BLaER1 (cell line): ENCODE measurements around the gene RNF168.
"Not testable (repeated sequence)": the region's sequence is repeated elsewhere in the genome, so short reads cannot be mapped to it uniquely, and the experiment has no call there.

Experiments used
- H3K27ac ChIP-seq: shearing (Covaris generic); formaldehyde crosslinking; 2 replicates; pipeline ENCODE4 v1.8.1; 2022
- H3K27me3 ChIP-seq: shearing (Covaris generic); formaldehyde crosslinking; 2 replicates; pipeline ENCODE4 v1.8.1; 2022
- H3K36me3 ChIP-seq: shearing (Covaris generic); formaldehyde crosslinking; 2 replicates; pipeline ENCODE4 v1.8.1; 2022
- H3K4me1 ChIP-seq: shearing (Covaris generic); formaldehyde crosslinking; 2 replicates; pipeline ENCODE4 v1.8.1; 2022
- H3K4me2 ChIP-seq: shearing (Covaris generic); formaldehyde crosslinking; 2 replicates; pipeline ENCODE4 v1.8.1; 2022
- H3K4me3 ChIP-seq: shearing (Covaris generic); formaldehyde crosslinking; 2 replicates; pipeline ENCODE4 v1.8.1; 2022
- H3K9ac ChIP-seq: shearing (Covaris generic); formaldehyde crosslinking; 2 replicates; pipeline ENCODE4 v1.8.1; 2022
- H3K9me3 ChIP-seq: shearing (Covaris generic); formaldehyde crosslinking; 2 replicates; pipeline ENCODE4 v1.8.1; 2022
- H4K20me1 ChIP-seq: shearing (Covaris generic); formaldehyde crosslinking; 2 replicates; pipeline ENCODE4 v1.8.1; 2022
- Cebpa-rat ChIP-seq: shearing (Covaris generic); IDR thresholded peaks from 2 replicates; pipeline ENCODE4 v1.8.1; 2022

Gene RNF168

DNA sequence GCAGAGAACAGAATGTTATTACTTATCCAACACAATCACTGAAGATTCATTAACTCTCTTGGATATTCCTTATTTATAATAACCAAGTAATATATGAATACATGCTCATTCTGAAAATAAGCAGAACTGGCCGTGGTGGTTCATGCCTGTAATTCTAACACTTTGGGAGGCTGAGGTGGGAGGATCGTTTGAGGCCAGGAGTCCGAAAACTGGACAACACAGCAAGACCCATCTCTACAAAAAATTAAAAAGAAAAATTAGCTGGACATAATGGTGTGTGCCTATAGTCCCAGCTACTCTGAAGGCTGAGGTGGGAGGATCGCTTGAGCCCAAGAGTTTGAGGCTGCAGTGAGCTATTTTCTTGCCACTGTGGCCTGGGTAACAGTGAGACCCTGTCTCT lies 25.9 kb downstream of the RNF168 start:
- H3K4me2 ChIP-seq: no peak overlapping the region
- H3K36me3 ChIP-seq: peaks cover 98% of the 10 kb centered on the region

DNA sequence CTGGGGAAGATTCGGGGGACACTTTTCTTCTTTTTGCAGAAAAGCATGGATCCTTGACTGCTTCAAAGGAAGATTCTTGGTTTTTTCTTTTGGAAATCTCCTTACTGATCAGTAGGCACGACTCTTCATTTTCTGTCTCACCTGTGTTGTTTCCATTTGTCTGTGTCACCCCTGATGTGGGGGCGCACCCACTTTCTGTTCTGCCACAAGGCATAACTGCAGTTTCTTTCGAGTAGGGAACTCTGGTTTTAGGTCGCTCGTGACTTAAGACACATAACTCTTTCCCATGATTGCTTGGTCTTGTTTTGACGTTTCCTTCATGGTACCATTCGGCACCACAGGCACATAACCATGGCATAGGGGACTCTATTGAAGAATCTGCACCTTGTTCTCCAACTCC lies 31.3 kb downstream of the RNF168 start:
- peaks cover 87% of the 10 kb centered on the region for H3K36me3 ChIP-seq
- H3K9ac ChIP-seq: no peak overlapping the region

More for the DNA sequence above, 25.9 kb downstream of the RNF168 start:
- Histone ChIP-seq H3K9ac (no peak overlapping the region), H3K27ac (no peak overlapping the region), H4K20me1 (no peaks in the 10 kb centered on the region), H3K4me1 (no peaks in the 10 kb centered on the region), H3K4me3 (no peak overlapping the region), H3K9me3 (no peaks in the 10 kb centered on the region), H3K27me3 (no peaks in the 10 kb centered on the region)
- TF ChIP-seq Cebpa-rat: no peak

DNA sequence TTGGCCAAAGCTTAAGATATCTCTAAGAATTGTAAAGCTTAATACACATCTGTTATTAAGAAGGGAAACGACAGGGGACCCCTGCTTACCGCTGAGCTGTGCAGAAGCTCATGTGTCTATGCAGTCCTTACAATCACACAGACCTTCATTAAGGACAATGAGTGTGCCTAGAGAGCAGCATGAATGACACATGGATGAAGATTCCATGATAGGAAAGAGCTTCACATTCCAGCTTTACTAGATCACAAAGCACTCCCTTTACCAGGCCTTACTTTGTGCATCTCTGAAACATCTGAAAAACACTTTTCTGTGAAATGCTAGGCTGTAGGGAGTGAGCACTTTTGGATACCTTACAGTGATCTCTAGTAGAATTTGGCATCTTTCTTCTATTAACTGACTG lies 32.0 kb downstream of the RNF168 start:
- no peaks in the 10 kb centered on the region for H3K9me3 ChIP-seq
- no peak for TF ChIP-seq Cebpa-rat
- H3K4me3 ChIP-seq: no peak overlapping the region
- H3K27me3 ChIP-seq: no peaks in the 10 kb centered on the region
- H4K20me1 ChIP-seq: peaks cover 9% of the 10 kb centered on the region; the same call in 1 of the 2 replicates
- H3K4me1 ChIP-seq: no peaks in the 10 kb centered on the region
- no peak overlapping the region for H3K9ac ChIP-seq
- H3K36me3 ChIP-seq: peaks cover 80% of the 10 kb centered on the region
- no peak overlapping the region for H3K4me2 ChIP-seq
- no peak overlapping the region for H3K27ac ChIP-seq

More for the DNA sequence above, 31.3 kb downstream of the RNF168 start:
- H3K4me2 ChIP-seq: no peak overlapping the region
- no peaks in the 10 kb centered on the region for H3K4me1 ChIP-seq
- no peaks in the 10 kb centered on the region for H3K27me3 ChIP-seq
- TF ChIP-seq Cebpa-rat: no peak
- H3K9me3 ChIP-seq: no peaks in the 10 kb centered on the region
- H3K4me3 ChIP-seq: no peak overlapping the region
- no peak overlapping the region for H3K27ac ChIP-seq
- peaks cover 9% of the 10 kb centered on the region; the same call in 1 of the 2 replicates for H4K20me1 ChIP-seq

DNA sequence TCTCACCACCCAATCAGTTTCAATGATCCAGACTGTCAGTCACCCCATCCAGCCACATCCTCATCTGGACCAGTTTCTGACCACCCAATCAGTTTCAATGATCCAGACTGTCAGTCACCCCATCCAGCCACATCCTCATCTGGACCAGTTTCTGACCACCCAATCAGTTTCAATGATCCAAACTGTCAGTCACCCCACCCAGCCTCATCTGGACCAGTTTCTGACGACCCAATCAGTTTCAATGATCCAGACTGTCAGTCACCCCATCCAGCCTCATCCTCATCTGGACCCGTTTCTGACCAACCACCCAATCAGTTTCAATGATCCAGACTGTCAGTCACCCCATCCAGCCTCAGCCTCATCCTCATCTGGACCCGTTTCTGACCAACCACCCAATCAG lies 33.4 kb downstream of the RNF168 start:
- H3K27ac ChIP-seq, H3K4me2 ChIP-seq, H4K20me1 ChIP-seq, H3K9me3 ChIP-seq, H3K9ac ChIP-seq, H3K4me3 ChIP-seq, H3K27me3 ChIP-seq, H3K4me1 ChIP-seq: not testable (repeated sequence)
- H3K36me3 ChIP-seq: peaks cover 68% of the 10 kb centered on the region

DNA sequence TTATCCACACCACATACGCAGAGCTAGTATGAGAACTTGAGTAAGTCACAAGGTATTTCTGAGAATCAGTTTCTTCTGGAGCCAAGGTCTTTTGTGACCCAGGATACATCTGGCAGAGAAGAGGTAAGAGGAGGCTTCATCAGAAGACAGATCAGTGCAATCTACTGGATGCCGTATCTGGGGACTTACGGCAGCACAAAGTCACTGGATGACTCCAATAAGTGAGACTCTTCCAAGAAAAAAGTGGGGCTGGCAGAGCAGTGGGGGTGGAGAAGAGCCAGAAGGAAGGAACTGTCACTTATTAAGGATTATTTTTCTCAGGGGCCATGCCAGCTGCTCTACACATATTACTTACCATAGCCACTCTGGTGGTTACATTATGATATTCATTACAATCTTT lies 39.8 kb downstream of the RNF168 start:
- Histone ChIP-seq H3K4me2 (no peak overlapping the region), H3K27ac (no peak overlapping the region), H3K9me3 (no peaks in the 10 kb centered on the region), H4K20me1 (peaks cover 6% of the 10 kb centered on the region; the same call in 1 of the 2 replicates), H3K36me3 (peaks cover 9% of the 10 kb centered on the region), H3K4me1 (no peaks in the 10 kb centered on the region), H3K27me3 (no peaks in the 10 kb centered on the region), H3K9ac (no peak overlapping the region), H3K4me3 (no peak overlapping the region)
- no peak for TF ChIP-seq Cebpa-rat

DNA sequence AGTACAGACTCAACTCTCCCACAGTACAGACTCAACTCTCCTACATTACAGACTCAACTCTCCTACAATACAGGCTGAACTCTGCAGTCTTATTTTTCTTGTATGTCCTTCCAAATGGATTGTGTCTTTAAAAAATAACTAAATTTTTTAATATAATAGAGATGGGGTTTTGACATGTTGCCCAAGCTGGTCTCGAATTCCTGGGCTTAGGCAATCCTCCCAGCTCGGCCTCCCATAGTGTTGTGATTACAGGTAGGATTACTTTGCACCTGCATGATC lies 40.2 kb downstream of the RNF168 start:
- Histone ChIP-seq H3K36me3 (peaks cover 5% of the 10 kb centered on the region), H3K27me3 (no peaks in the 10 kb centered on the region), H3K4me1 (no peaks in the 10 kb centered on the region), H3K9me3 (no peaks in the 10 kb centered on the region), H4K20me1 (peaks cover 2% of the 10 kb centered on the region; the same call in 1 of the 2 replicates), H3K4me3 (no peak overlapping the region), H3K27ac (no peak overlapping the region), H3K9ac (no peak overlapping the region), H3K4me2 (no peak overlapping the region)
- TF ChIP-seq Cebpa-rat: no peak

DNA sequence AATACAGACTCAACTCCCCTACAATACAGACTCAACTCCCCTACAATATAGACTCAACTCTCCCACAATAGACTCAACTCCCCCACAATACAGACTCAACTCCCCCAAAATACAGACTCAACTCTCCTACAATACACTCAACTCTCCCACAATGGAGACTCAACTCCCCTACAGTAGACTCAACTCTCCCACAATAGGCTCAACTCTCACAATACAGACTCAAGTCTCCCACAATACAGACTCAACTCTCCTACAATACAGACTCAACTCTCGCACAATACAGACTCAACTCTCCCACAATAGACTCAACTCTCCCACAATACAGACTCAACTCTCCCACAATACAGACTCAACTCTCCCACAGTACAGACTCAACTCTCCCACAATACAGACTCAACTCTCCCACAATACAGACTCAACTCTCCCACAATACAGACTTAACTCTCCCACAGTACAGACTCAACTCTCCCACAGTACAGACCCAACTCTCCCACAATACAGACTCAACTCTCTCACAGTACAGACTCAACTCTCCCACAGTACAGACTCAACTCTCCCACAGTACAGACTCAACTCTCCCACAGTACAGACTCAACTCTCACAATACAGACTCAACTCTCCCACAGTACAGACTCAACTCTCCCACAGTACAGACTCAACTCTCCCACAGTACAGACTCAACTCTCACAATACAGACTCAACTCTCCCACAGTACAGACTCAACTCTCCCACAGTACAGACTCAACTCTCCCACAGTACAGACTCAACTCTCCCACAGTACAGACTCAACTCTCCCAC lies 40.7 kb downstream of the RNF168 start:
- H3K9ac ChIP-seq: not testable (repeated sequence)

DNA sequence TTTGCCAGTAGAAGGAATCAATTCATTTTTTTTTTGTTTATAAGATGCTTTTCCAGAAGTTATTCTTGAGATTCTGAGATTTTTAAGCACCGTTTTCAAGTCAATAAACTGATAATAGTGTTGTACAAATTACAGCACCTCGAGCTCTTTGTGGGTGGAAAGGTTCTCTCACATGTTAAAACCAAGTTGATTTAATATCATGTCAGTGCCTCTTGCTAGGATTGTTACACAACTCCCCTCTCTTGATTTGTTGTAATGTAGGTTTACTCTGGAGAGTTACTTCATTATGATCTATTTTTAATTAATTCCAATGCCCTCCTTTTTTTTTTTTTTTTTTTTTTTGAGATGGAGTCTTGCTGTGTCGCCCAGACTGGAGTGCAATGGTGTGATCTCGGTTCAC lies 45.5 kb downstream of the RNF168 start:
- Histone ChIP-seq H3K9ac (no peak overlapping the region), H3K9me3 (no peaks in the 10 kb centered on the region), H3K4me2 (no peak overlapping the region), H4K20me1 (no peaks in the 10 kb centered on the region), H3K4me1 (no peaks in the 10 kb centered on the region), H3K27me3 (no peaks in the 10 kb centered on the region), H3K27ac (no peak overlapping the region), H3K4me3 (no peak overlapping the region), H3K36me3 (no peaks in the 10 kb centered on the region)
- no peak for TF ChIP-seq Cebpa-rat

More for the DNA sequence above, 40.7 kb downstream of the RNF168 start:
- not testable (repeated sequence) for H3K36me3 ChIP-seq, H3K27me3 ChIP-seq, H3K4me2 ChIP-seq, H3K9me3 ChIP-seq, H4K20me1 ChIP-seq, H3K4me1 ChIP-seq, H3K4me3 ChIP-seq, H3K27ac ChIP-seq

DNA sequence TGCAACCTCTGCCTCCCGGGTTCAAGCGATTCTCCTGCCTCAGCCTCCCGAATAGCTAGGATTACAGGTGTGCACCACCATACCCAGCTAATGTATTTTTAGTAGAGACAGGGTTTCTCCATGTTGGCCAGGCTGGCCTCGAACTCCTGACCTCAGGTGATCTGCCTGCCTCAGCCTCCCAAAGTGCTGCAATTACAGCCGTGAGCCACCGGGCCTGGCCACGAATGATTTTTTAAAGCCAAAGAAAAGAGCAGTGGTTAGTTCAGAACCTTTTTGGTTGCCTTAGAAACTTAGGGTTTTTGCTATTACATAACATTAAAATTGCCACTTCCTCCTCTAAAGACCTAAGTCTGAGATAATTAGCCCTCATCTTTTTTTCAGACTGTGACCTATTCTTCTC lies 46.1 kb downstream of the RNF168 start:
- H3K4me2 ChIP-seq, H3K27me3 ChIP-seq, H3K9ac ChIP-seq, H3K36me3 ChIP-seq, H3K27ac ChIP-seq, H4K20me1 ChIP-seq, H3K4me3 ChIP-seq, H3K9me3 ChIP-seq, H3K4me1 ChIP-seq: not testable (repeated sequence)

DNA sequence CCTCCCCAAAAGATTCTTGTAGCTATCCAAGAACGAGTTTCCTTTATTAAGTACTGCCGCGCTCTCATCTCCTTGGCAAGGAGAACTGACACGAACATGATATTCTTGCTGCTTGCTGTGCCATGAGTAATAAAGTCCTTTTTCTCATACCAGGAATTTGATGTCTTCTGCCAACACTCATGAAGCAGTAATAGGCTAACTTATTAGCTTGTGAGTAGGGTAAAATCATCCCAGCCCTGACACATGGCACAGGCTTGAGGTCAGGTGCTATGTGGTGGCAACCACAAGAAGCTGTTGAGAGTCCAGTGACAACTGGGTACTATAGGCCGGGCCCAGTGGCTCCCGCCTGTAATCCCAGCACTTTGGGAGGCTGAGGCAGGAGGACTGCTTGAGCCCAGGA lies 48.6 kb downstream of the RNF168 start:
- Histone ChIP-seq H3K9ac (no peak overlapping the region), H4K20me1 (no peaks in the 10 kb centered on the region), H3K4me2 (no peak overlapping the region), H3K4me3 (no peak overlapping the region), H3K9me3 (no peaks in the 10 kb centered on the region), H3K36me3 (0 out of 2 replicates have a peak, but pooled peaks cover 4% of the 10 kb centered on the region), H3K4me1 (no peaks in the 10 kb centered on the region), H3K27ac (no peak overlapping the region), H3K27me3 (no peaks in the 10 kb centered on the region)
- TF ChIP-seq Cebpa-rat: no peak

DNA sequence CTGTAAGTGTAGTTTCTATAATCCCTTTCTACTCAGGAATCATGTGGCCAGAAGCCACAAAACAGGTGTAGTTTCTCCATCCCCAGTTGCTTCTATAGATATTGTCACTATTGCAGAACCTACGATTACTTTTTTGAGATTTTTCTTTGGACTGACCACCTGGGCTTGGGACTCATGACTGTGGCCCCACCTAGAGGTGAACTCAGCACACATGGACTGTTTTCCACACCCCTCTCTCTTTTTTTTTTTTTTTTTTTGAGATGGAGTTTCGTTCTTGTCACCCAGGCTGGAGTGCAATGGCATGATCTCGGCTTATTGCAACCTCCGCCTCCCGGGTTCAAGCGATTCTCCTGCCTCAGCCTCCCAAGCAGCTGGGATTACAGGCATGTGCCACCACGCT lies 58.2 kb downstream of the RNF168 start:
- H3K27ac ChIP-seq, H3K4me3 ChIP-seq, H3K9me3 ChIP-seq, H3K9ac ChIP-seq, H4K20me1 ChIP-seq, H3K27me3 ChIP-seq: not testable (repeated sequence)
- Histone ChIP-seq H3K4me2 (peak overlapping the region; percentile 44; the same call in 1 of the 2 replicates), H3K4me1 (peaks cover 12% of the 10 kb centered on the region), H3K36me3 (peaks cover 12% of the 10 kb centered on the region; the same call in 1 of the 2 replicates)
